Liver (tissue), 9 donors: ENCODE data around the gene CAPRIN1. TPM values are rescaled to one million over a fixed set of nuclear protein-coding genes. Genes with fewer than 3 reads are reported as not detected.

ENCODE experiments used
- DNase-seq: peaks from one replicate; pipeline ENCODE4 v3.0.0-alpha.2; 2017; ENCODE audit warnings: low spot score
- H3K27ac ChIP-seq, 2 donors: one replicate each; pipeline ENCODE4 v1.7.0; 2013; ENCODE audit warnings: inconsistent platforms in 2 of 2, low read length in 2 of 2, control low read depth in 1 of 2, low read depth in 1 of 2, mild to moderate bottlenecking in 1 of 2
- H3K27me3 ChIP-seq, 4 donors: one replicate each; pipeline versions ENCODE4 v1.6.1 to v1.7.0; 2013; ENCODE audit warnings: low read length in 3 of 4, inconsistent platforms in 1 of 4, mild to moderate bottlenecking in 1 of 4, moderate library complexity in 1 of 4; ENCODE audit not compliant: control insufficient read depth in 4 of 4, insufficient read depth in 4 of 4
- H3K36me3 ChIP-seq, 4 donors: one replicate each; pipeline versions ENCODE4 v1.6.1 to v1.7.0; 2013; ENCODE audit warnings: low read length in 3 of 4, mild to moderate bottlenecking in 3 of 4, low read depth in 1 of 4, moderate library complexity in 1 of 4; ENCODE audit not compliant: control insufficient read depth in 4 of 4, insufficient read depth in 3 of 4
- H3K4me1 ChIP-seq, 4 donors: one replicate each; pipeline versions ENCODE4 v1.6.1 to v1.7.0; 2013; ENCODE audit warnings: low read length in 3 of 4, mild to moderate bottlenecking in 3 of 4, moderate library complexity in 1 of 4; ENCODE audit not compliant: control insufficient read depth in 4 of 4, insufficient read depth in 4 of 4
- H3K4me3 ChIP-seq, 3 donors: one replicate each; pipeline versions ENCODE4 v1.6.1 to v1.7.0; 2013; ENCODE audit warnings: low read length in 3 of 3, control low read depth in 1 of 3, low read depth in 1 of 3, mild to moderate bottlenecking in 1 of 3
- H3K9ac ChIP-seq, 2 donors: one replicate each; pipeline ENCODE4 v1.7.0; 2013; ENCODE audit warnings: low read length in 2 of 2, mild to moderate bottlenecking in 2 of 2, moderate library complexity in 2 of 2, control low read depth in 1 of 2, low read depth in 1 of 2
- H3K9me3 ChIP-seq, 4 donors: one replicate each; pipeline versions ENCODE4 v1.6.1 to v1.7.0; 2013; ENCODE audit warnings: low read length in 3 of 4; ENCODE audit not compliant: control insufficient read depth in 4 of 4
- EGR1 ChIP-seq, 2 donors: IDR thresholded peaks; 2 replicates each; pipeline ENCODE4 v1.6.1; 2016 to 2018; ENCODE audit warnings: antibody characterized with exemption in 2 of 2, low read depth in 2 of 2
- FOXA1 ChIP-seq: IDR thresholded peaks from 2 replicates; pipeline ENCODE4 v1.6.1; 2016; ENCODE audit warnings: antibody characterized with exemption
- FOXA2 ChIP-seq: IDR thresholded peaks from 2 replicates; pipeline ENCODE4 v1.6.1; 2016; ENCODE audit warnings: antibody characterized with exemption
- GABPA ChIP-seq, 2 donors: IDR thresholded peaks in 1 of 2; conservative IDR thresholded peaks in 1 of 2; 2 replicates each; pipeline ENCODE4 v1.6.1; 2016; ENCODE audit warnings: antibody characterized with exemption in 2 of 2, mild to moderate bottlenecking in 1 of 2, moderate library complexity in 1 of 2
- HNF4A ChIP-seq, 2 donors: conservative IDR thresholded peaks; 2 replicates each; pipeline ENCODE4 v1.6.1; 2016; ENCODE audit warnings: antibody characterized with exemption in 2 of 2, mild to moderate bottlenecking in 2 of 2
- HNF4G ChIP-seq: IDR thresholded peaks from 2 replicates; pipeline ENCODE4 v1.6.1; 2016; ENCODE audit warnings: antibody characterized with exemption
- JUND ChIP-seq, 2 donors: IDR thresholded peaks; 2 replicates each; pipeline ENCODE4 v1.6.1; 2016; ENCODE audit warnings: antibody characterized with exemption in 2 of 2
- NR2F2 ChIP-seq: IDR thresholded peaks from 2 replicates; pipeline ENCODE4 v1.6.1; 2016; ENCODE audit warnings: antibody characterized with exemption
- RAD21 ChIP-seq, 2 donors: IDR thresholded peaks; 2 replicates each; pipeline ENCODE4 v1.6.1; 2016; ENCODE audit warnings: antibody characterized with exemption in 2 of 2, mild to moderate bottlenecking in 2 of 2
- SP1 ChIP-seq: IDR thresholded peaks from 2 replicates; pipeline ENCODE4 v1.6.1; 2018; ENCODE audit warnings: antibody characterized with exemption, mild to moderate bottlenecking
- TAF1 ChIP-seq: conservative IDR thresholded peaks from 2 replicates; pipeline ENCODE4 v1.6.1; 2016; ENCODE audit warnings: antibody characterized with exemption, mild to moderate bottlenecking
- YY1 ChIP-seq: IDR thresholded peaks from 2 replicates; pipeline ENCODE4 v1.6.1; 2016; ENCODE audit warnings: antibody characterized with exemption, mild to moderate bottlenecking
- WGBS: extraction: QIAGEN DNeasy Blood & Tissue Kit; methylation state at CpG from one replicate; pipeline ENCODE4 v1.1.7; 2013; 5-methylcytosine and 5-hydroxymethylcytosine counted together
- polyA plus RNA-seq, 2 donors: library from polyadenylated mRNA; stranded (reverse) in 1 of 2; unstranded in 1 of 2; fragments of 200-250 nt in 1 of 2; fragments of >200 nt in 1 of 2; fragmentation: Nextera tagmentation in 1 of 2; extraction: Ambion mirVana in 1 of 2; gene quantifications; one replicate each; pipeline versions ENCODE4 v1.2.1 to v1.2.3, GENCODE V29; 2013 to 2015
- total RNA-seq, 2 donors: library from RNA; depleted of rRNA; stranded (reverse); fragments of >200 nt; gene quantifications; one replicate each; pipeline ENCODE4 v1.2.3, GENCODE V29; 2014
- TF ChIP-seq, protein P1 (sequence below): IDR thresholded peaks from 2 replicates; pipeline ENCODE4 v1.6.1; 2016; ENCODE audit warnings: antibody characterized with exemption
- TF ChIP-seq, protein P2 (sequence below): IDR thresholded peaks from 2 replicates; pipeline ENCODE4 v1.6.1; 2016; ENCODE audit warnings: antibody characterized with exemption
- TF ChIP-seq, protein P3 (sequence below): IDR thresholded peaks from 2 replicates; pipeline ENCODE4 v1.6.1; 2016; ENCODE audit warnings: antibody characterized with exemption
- TF ChIP-seq, protein P4 (sequence below): fragments of 150-350 bp; IDR thresholded peaks from 2 replicates; pipeline ENCODE4 v1.5.1; 2017; ENCODE audit warnings: improper control_type of control experiment, low read depth, low read length; ENCODE audit not compliant: missing input control
- TF ChIP-seq, protein P5 (sequence below): IDR thresholded peaks from 2 replicates; pipeline ENCODE4 v1.6.1; 2016; ENCODE audit warnings: antibody characterized with exemption, mild to moderate bottlenecking
- donor health status: healthy.
- donor health status: healthy.
- donor health status: healthy.
- donor health status: healthy.
- donor health status: healthy.

The CAPRIN1 gene
- total and polyA plus RNA-seq, 4 donors: 19.5 to 112 (median 56.5) TPM

DNA sequence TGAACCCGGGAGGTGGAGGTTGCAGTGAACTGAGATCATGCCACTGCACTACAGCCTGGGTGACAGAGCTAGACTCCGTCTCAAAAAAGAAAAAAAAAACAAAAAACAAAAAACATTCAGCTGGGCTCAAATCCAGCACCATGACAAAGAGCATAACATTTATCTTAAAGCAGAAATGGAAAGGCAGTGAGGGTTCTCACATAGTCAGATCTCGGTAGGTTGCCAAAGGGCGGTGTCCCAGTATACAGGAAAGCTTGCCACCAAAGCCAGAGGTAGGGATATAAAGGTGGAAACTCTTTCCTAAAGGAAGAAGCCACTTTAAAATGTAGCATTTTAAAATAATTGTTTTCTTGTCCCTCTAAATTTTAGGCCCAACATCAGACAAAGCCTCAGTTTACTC, 22.4 kb upstream of the CAPRIN1 start:
- no peaks in the 10 kb centered on the region for H3K9me3 ChIP-seq
- no peak for TF ChIP-seq RAD21 (IDR thresholded peaks at IDR 0.05)
- no peak for TF ChIP-seq FOXA2
- TF ChIP-seq JUND (IDR thresholded peaks at IDR 0.05): no peak
- no peak for TF ChIP-seq YY1
- no peak for TF ChIP-seq SP1
- no peak for TF ChIP-seq HNF4A (conservative IDR thresholded peaks at IDR 0.05)
- TF ChIP-seq TAF1: no peak
- TF ChIP-seq, protein P1, sequence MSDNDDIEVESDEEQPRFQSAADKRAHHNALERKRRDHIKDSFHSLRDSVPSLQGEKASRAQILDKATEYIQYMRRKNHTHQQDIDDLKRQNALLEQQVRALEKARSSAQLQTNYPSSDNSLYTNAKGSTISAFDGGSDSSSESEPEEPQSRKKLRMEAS: no peak
- TF ChIP-seq, protein P2, sequence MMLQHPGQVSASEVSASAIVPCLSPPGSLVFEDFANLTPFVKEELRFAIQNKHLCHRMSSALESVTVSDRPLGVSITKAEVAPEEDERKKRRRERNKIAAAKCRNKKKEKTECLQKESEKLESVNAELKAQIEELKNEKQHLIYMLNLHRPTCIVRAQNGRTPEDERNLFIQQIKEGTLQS: no peak
- TF ChIP-seq, protein P3, sequence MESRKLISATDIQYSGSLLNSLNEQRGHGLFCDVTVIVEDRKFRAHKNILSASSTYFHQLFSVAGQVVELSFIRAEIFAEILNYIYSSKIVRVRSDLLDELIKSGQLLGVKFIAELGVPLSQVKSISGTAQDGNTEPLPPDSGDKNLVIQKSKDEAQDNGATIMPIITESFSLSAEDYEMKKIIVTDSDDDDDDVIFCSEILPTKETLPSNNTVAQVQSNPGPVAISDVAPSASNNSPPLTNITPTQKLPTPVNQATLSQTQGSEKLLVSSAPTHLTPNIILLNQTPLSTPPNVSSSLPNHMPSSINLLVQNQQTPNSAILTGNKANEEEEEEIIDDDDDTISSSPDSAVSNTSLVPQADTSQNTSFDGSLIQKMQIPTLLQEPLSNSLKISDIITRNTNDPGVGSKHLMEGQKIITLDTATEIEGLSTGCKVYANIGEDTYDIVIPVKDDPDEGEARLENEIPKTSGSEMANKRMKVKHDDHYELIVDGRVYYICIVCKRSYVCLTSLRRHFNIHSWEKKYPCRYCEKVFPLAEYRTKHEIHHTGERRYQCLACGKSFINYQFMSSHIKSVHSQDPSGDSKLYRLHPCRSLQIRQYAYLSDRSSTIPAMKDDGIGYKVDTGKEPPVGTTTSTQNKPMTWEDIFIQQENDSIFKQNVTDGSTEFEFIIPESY: no peak
- TF ChIP-seq, protein P4, sequence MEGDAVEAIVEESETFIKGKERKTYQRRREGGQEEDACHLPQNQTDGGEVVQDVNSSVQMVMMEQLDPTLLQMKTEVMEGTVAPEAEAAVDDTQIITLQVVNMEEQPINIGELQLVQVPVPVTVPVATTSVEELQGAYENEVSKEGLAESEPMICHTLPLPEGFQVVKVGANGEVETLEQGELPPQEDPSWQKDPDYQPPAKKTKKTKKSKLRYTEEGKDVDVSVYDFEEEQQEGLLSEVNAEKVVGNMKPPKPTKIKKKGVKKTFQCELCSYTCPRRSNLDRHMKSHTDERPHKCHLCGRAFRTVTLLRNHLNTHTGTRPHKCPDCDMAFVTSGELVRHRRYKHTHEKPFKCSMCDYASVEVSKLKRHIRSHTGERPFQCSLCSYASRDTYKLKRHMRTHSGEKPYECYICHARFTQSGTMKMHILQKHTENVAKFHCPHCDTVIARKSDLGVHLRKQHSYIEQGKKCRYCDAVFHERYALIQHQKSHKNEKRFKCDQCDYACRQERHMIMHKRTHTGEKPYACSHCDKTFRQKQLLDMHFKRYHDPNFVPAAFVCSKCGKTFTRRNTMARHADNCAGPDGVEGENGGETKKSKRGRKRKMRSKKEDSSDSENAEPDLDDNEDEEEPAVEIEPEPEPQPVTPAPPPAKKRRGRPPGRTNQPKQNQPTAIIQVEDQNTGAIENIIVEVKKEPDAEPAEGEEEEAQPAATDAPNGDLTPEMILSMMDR: no peak
- TF ChIP-seq, protein P5, sequence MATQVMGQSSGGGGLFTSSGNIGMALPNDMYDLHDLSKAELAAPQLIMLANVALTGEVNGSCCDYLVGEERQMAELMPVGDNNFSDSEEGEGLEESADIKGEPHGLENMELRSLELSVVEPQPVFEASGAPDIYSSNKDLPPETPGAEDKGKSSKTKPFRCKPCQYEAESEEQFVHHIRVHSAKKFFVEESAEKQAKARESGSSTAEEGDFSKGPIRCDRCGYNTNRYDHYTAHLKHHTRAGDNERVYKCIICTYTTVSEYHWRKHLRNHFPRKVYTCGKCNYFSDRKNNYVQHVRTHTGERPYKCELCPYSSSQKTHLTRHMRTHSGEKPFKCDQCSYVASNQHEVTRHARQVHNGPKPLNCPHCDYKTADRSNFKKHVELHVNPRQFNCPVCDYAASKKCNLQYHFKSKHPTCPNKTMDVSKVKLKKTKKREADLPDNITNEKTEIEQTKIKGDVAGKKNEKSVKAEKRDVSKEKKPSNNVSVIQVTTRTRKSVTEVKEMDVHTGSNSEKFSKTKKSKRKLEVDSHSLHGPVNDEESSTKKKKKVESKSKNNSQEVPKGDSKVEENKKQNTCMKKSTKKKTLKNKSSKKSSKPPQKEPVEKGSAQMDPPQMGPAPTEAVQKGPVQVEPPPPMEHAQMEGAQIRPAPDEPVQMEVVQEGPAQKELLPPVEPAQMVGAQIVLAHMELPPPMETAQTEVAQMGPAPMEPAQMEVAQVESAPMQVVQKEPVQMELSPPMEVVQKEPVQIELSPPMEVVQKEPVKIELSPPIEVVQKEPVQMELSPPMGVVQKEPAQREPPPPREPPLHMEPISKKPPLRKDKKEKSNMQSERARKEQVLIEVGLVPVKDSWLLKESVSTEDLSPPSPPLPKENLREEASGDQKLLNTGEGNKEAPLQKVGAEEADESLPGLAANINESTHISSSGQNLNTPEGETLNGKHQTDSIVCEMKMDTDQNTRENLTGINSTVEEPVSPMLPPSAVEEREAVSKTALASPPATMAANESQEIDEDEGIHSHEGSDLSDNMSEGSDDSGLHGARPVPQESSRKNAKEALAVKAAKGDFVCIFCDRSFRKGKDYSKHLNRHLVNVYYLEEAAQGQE: no peak
- no peaks in the 10 kb centered on the region for H3K36me3 ChIP-seq
- no peak overlapping the region for H3K9ac ChIP-seq
- H3K4me1 ChIP-seq: peaks cover 0 to 11% (median 5%) of the 10 kb centered on the region in 4 donors
- H3K4me3 ChIP-seq: no peak overlapping the region
- no peak overlapping the region for H3K27ac ChIP-seq
- DNase-seq: no peak
- 77% methylated on average over 4 of the region's 4 CpGs for WGBS
- no peaks in the 10 kb centered on the region for H3K27me3 ChIP-seq

DNA sequence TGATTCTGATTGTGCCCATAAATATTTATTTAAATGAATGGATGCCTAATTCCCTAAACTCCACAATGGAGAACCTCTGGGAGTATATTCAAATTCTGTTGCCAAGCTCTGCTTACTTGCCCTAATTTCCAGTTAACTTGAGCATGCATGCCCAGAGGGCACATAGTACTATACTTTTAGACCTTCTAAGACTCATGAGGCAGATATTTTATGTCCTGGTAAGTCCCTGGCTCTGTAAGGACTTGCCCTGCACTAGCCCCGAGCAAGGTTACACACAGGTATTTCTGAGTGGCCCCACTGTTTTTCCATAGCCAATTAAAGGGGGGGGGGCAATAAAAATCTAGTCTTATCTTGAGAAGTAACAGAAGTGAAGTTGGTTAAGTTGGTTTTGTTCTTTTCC, 21.1 kb upstream of the CAPRIN1 start:
- WGBS: 81% methylated on average over 1 of the region's 1 CpG
- H3K27me3 ChIP-seq: no peaks in the 10 kb centered on the region
- DNase-seq: no peak
- no peak for TF ChIP-seq HNF4A (conservative IDR thresholded peaks at IDR 0.05)
- TF ChIP-seq, protein P1: no peak
- TF ChIP-seq FOXA1: no peak
- TF ChIP-seq SP1: no peak
- no peak for TF ChIP-seq EGR1 (IDR thresholded peaks at IDR 0.05; ENCODE audit: low read depth in 2 of 2)
- TF ChIP-seq HNF4G: no peak
- TF ChIP-seq FOXA2: no peak
- TF ChIP-seq, protein P3: no peak
- TF ChIP-seq YY1: no peak
- no peak for TF ChIP-seq TAF1
- no peak for TF ChIP-seq RAD21 (IDR thresholded peaks at IDR 0.05)
- TF ChIP-seq NR2F2: no peak
- TF ChIP-seq JUND (IDR thresholded peaks at IDR 0.05): no peak
- TF ChIP-seq, protein P4: no peak
- TF ChIP-seq GABPA (IDR thresholded peaks at IDR 0.05 in 1 of 2, conservative IDR thresholded peaks at IDR 0.05 in 1 of 2): no peak

More for the DNA sequence above, 21.1 kb upstream of the CAPRIN1 start:
- Histone ChIP-seq H3K9ac (no peak overlapping the region), H3K4me3 (no peak overlapping the region), H3K27ac (no peak overlapping the region), H3K9me3 (no peaks in the 10 kb centered on the region), H3K36me3 (no peaks in the 10 kb centered on the region), H3K4me1 (peaks cover 0 to 11% (median 5%) of the 10 kb centered on the region in 4 donors)
